H1 (cell line): ENCODE results near the gene PTPN13. TPM values are rescaled to one million over a fixed set of nuclear protein-coding genes. Genes with fewer than 3 reads are reported as not detected.

Experiments used
- CTCF ChIA-PET: fragments of 300-600 bp; sonication (Branson Sonifier 250); formaldehyde crosslinking; loops from one replicate; lab custom pipeline; 2021; ENCODE audit not compliant: partially characterized antibody; lab: Charles Lee
- POLR2A ChIA-PET: fragments of 300-600 bp; sonication (Branson Sonifier 250); formaldehyde crosslinking; loops from one replicate; lab custom pipeline; 2021; ENCODE audit warnings: inconsistent platforms; ENCODE audit not compliant: partially characterized antibody; lab: Charles Lee
- DNase-seq, 2 experiments: peaks; one replicate each; pipeline versions ENCODE4 v3.0.0 to v3.0.0-alpha.2; 2010 to 2022; ENCODE audit warnings: low spot score in 2 of 2, low read depth in 1 of 2, mixed read lengths in 1 of 2
- FAIRE-seq: peaks from 2 replicates; lab custom pipeline; 2011; peaks lifted over from hg19 to GRCh38; lab: Jason Lieb, UNC
- H2AFZ ChIP-seq: 2 replicates; pipeline ENCODE4 v1.8.1; 2012; ENCODE audit warnings: low read length, inconsistent platforms
- H2AK5ac ChIP-seq: 2 replicates; pipeline ENCODE4 v1.6.1; 2013; ENCODE audit warnings: low read depth, low read length
- H2BK120ac ChIP-seq: replicated peaks from 2 replicates; pipeline ENCODE3; 2013; ENCODE audit warnings: low read depth, low read length, inconsistent platforms
- H2BK12ac ChIP-seq: 2 replicates; pipeline ENCODE4 v1.6.1; 2013; ENCODE audit warnings: low read depth, low read length
- H2BK15ac ChIP-seq: 2 replicates; pipeline ENCODE4 v1.6.1; 2013; ENCODE audit warnings: low read length
- H2BK20ac ChIP-seq: 2 replicates; pipeline ENCODE4 v1.6.1; 2013; ENCODE audit warnings: low read length
- H2BK5ac ChIP-seq: 2 replicates; pipeline ENCODE4 v1.6.1; 2013; ENCODE audit warnings: low read depth, low read length
- H3K14ac ChIP-seq: 2 replicates; pipeline ENCODE4 v1.6.1; 2013; ENCODE audit warnings: inconsistent platforms; ENCODE audit not compliant: insufficient read length
- H3K18ac ChIP-seq: 2 replicates; pipeline ENCODE4 v1.6.1; 2013; ENCODE audit warnings: low read length; ENCODE audit errors: extremely low read depth
- H3K23ac ChIP-seq: 2 replicates; pipeline ENCODE4 v1.6.1; 2013; ENCODE audit warnings: inconsistent platforms; ENCODE audit not compliant: insufficient read length
- H3K23me2 ChIP-seq: 2 replicates; pipeline ENCODE4 v1.6.1; 2013; ENCODE audit warnings: low read depth, low read length
- H3K27ac ChIP-seq: 2 replicates; pipeline ENCODE4 v1.6.1; 2011; ENCODE audit warnings: low read depth, low read length, inconsistent platforms
- H3K27me3 ChIP-seq, 4 experiments: replicated peaks in 1 of 4; 1 replicate in 1 of 4; 2 replicates in 3 of 4; pipeline versions ENCODE4 v1.6.1 to v1.8.1; 2011 to 2013; ENCODE audit warnings: low read length in 3 of 4, mild to moderate bottlenecking in 3 of 4, inconsistent platforms in 2 of 4, mixed read lengths in 2 of 4, moderate library complexity in 1 of 4; ENCODE audit not compliant: control insufficient read depth in 3 of 4, insufficient read depth in 3 of 4; ENCODE audit errors: extremely low read depth in 1 of 4
- H3K36me3 ChIP-seq, 4 experiments: 2 replicates each; pipeline versions ENCODE4 v1.6.1 to v1.8.1; 2011 to 2013; ENCODE audit warnings: mild to moderate bottlenecking in 4 of 4, low read length in 3 of 4, moderate library complexity in 2 of 4, control low read depth in 1 of 4, inconsistent platforms in 1 of 4; ENCODE audit not compliant: insufficient read depth in 4 of 4, control insufficient read depth in 2 of 4
- H3K4ac ChIP-seq: replicated peaks from 2 replicates; pipeline ENCODE3; 2013; ENCODE audit warnings: low read length, low read depth, mixed read lengths, inconsistent platforms; ENCODE audit not compliant: insufficient read length
- H3K4me1 ChIP-seq, 4 experiments: replicated peaks in 1 of 4; 1 replicate in 1 of 4; 2 replicates in 3 of 4; pipeline versions ENCODE4 v1.6.1 to v1.8.1; 2011 to 2013; ENCODE audit warnings: low read length in 3 of 4, inconsistent platforms in 2 of 4, mixed read lengths in 1 of 4; ENCODE audit not compliant: insufficient read depth in 4 of 4, control insufficient read depth in 3 of 4
- H3K4me2 ChIP-seq, 2 experiments: 2 replicates each; pipeline versions ENCODE4 v1.6.1 to v1.8.1; 2011 to 2013; ENCODE audit warnings: low read depth in 2 of 2, low read length in 2 of 2, control low read depth in 1 of 2, inconsistent platforms in 1 of 2, mild to moderate bottlenecking in 1 of 2; ENCODE audit not compliant: insufficient read depth in 1 of 2
- H3K4me3 ChIP-seq, 4 experiments: fragments of 200-600, 300-600 bp in 1 of 4; sonication (generic), shearing (Covaris generic), sonication (Bioruptor Twin) in 1 of 4; 2 replicates each; pipeline versions ENCODE4 v1.5.1 to v1.8.1; 2011 to 2016; ENCODE audit warnings: low read length in 4 of 4, low read depth in 3 of 4, control low read depth in 2 of 4, inconsistent platforms in 2 of 4, mild to moderate bottlenecking in 2 of 4, mixed read lengths in 1 of 4, moderate library complexity in 1 of 4; ENCODE audit not compliant: insufficient read depth in 2 of 4; ENCODE audit errors: extremely low read depth in 1 of 4
- H3K56ac ChIP-seq: replicated peaks from 2 replicates; pipeline ENCODE3; 2013; ENCODE audit warnings: low read depth, mild to moderate bottlenecking, mixed read lengths, low read length, inconsistent platforms; ENCODE audit not compliant: insufficient read length
- H3K79me1 ChIP-seq: 2 replicates; pipeline ENCODE4 v1.6.1; 2013; ENCODE audit warnings: low read depth, low read length, control low read depth
- H3K79me2 ChIP-seq, 2 experiments: 2 replicates each; pipeline versions ENCODE4 v1.6.1 to v1.8.1; 2012 to 2013; ENCODE audit warnings: low read length in 2 of 2, mild to moderate bottlenecking in 2 of 2, inconsistent platforms in 1 of 2; ENCODE audit not compliant: insufficient read depth in 2 of 2, control insufficient read depth in 1 of 2
- H3K9ac ChIP-seq, 4 experiments: replicated peaks in 1 of 4; 1 replicate in 1 of 4; 2 replicates in 3 of 4; pipeline versions ENCODE4 v1.6.1 to v1.8.1; 2011 to 2013; ENCODE audit warnings: low read depth in 3 of 4, low read length in 3 of 4, control low read depth in 2 of 4, mild to moderate bottlenecking in 2 of 4, moderate library complexity in 2 of 4, inconsistent platforms in 1 of 4; ENCODE audit errors: extremely low read depth in 1 of 4
- H3K9me3 ChIP-seq, 2 experiments: 2 replicates each; pipeline versions ENCODE4 v1.6.1 to v1.8.1; 2012 to 2013; ENCODE audit warnings: mild to moderate bottlenecking in 2 of 2, moderate library complexity in 2 of 2, control low read depth in 1 of 2, inconsistent platforms in 1 of 2, low read depth in 1 of 2, low read length in 1 of 2, mixed read lengths in 1 of 2; ENCODE audit not compliant: insufficient read depth in 2 of 2
- H4K20me1 ChIP-seq, 2 experiments: replicated peaks in 1 of 2; 2 replicates each; pipeline versions ENCODE3 to v1.8.1; 2011 to 2013; ENCODE audit warnings: inconsistent platforms in 2 of 2, low read length in 2 of 2, mild to moderate bottlenecking in 1 of 2; ENCODE audit not compliant: insufficient read depth in 2 of 2, control insufficient read depth in 1 of 2
- H4K5ac ChIP-seq: 2 replicates; pipeline ENCODE4 v1.6.1; 2013; ENCODE audit warnings: low read length, low read depth, mixed read lengths, inconsistent platforms; ENCODE audit not compliant: insufficient read length
- H4K8ac ChIP-seq: 2 replicates; pipeline ENCODE4 v1.8.0; 2013; ENCODE audit warnings: mild to moderate bottlenecking, moderate library complexity, low read length, inconsistent platforms; ENCODE audit not compliant: insufficient read depth; ENCODE audit errors: extremely low read depth
- H4K91ac ChIP-seq: replicated peaks from 2 replicates; pipeline ENCODE3; 2013; ENCODE audit warnings: low read length, mixed read lengths, inconsistent platforms; ENCODE audit not compliant: insufficient read length
- BCL11A ChIP-seq, 2 experiments: IDR thresholded peaks; one replicate each; pipeline ENCODE4 v1.6.1; 2011; ENCODE audit warnings: low read depth in 2 of 2, low read length in 2 of 2, mild to moderate bottlenecking in 2 of 2
- CTBP2 ChIP-seq: IDR thresholded peaks from 2 replicates; pipeline ENCODE4 v1.7.0; 2011; ENCODE audit warnings: borderline replicate concordance, mild to moderate bottlenecking, moderate library complexity, mixed read lengths, low read length; ENCODE audit not compliant: insufficient read depth, insufficient read length
- EP300 ChIP-seq, 2 experiments: IDR thresholded peaks; 1 replicate in 1 of 2; 2 replicates in 1 of 2; pipeline ENCODE4 v1.6.1; 2011 to 2012; ENCODE audit warnings: low read depth in 2 of 2, low read length in 2 of 2, mild to moderate bottlenecking in 2 of 2, borderline replicate concordance in 1 of 2, inconsistent platforms in 1 of 2, moderate library complexity in 1 of 2
- KDM1A ChIP-seq: fragments of 200-600, 300-600 bp; sonication (generic); IDR thresholded peaks from 2 replicates; pipeline ENCODE4 v1.7.1; 2016; ENCODE audit warnings: mild to moderate bottlenecking, low read length, borderline replicate concordance
- KDM5A ChIP-seq: fragments of 200-600 bp; IDR thresholded peaks from 2 replicates; pipeline ENCODE4 v1.7.1; 2012; ENCODE audit warnings: mild to moderate bottlenecking, low read length, inconsistent platforms, mixed read lengths
- WGBS, 2 experiments: shearing (Covaris generic) in 1 of 2; methylation state at CpG; one replicate each; pipeline versions ENCODE4 v1.1.6 to v1.1.7; 2013 to 2015; ENCODE audit warnings: low lambda C conversion rate in 2 of 2, mixed read lengths in 2 of 2, inconsistent platforms in 1 of 2, low coverage in 1 of 2, missing lambda C conversion rate in 1 of 2; ENCODE audit not compliant: insufficient replicate concordance in 2 of 2, insufficient coverage in 1 of 2, insufficient read length in 1 of 2; ENCODE audit errors: extremely low coverage in 1 of 2, missing lambda C conversion rate in 1 of 2; 5-methylcytosine and 5-hydroxymethylcytosine counted together
- polyA plus RNA-seq, 7 experiments: library from polyadenylated mRNA; depleted of rRNA in 3 of 7; stranded (reverse) in 5 of 7; unstranded in 2 of 7; fragments of >200 nt in 5 of 7; fragments of 200-250 nt in 2 of 7; gene quantifications; 1 replicate in 5 of 7; 2 replicates in 1 of 7; 4 replicates in 1 of 7; pipeline versions ENCODE4 v1.2.1 to v1.2.3, GENCODE V29; 2011 to 2013; ENCODE audit warnings: missing spikeins in 2 of 7, mixed read lengths in 2 of 7
- total RNA-seq: library from RNA; stranded (reverse); fragmentation: NEBNext Ultra II Directional; extraction: Animal tissue kit (Norgen Biotek cat#: 25700); gene quantifications from 2 replicates; pipeline ENCODE4 v1.2.1, GENCODE V29; 2021

PTPN13 gene
- total and polyA plus RNA-seq, 2 of the 8 experiments (the other 6 are each of a cell fraction or from before 2014, with no cell fraction given), result 12.7 to 57.9 TPM

GRCh38 chr4:86685401-86685800 is 91.3 kb downstream of the PTPN13 start:
- H2BK120ac ChIP-seq, result no peak overlapping the region
- no peaks in the 10 kb centered on the region for H3K23me2 ChIP-seq
- H2BK12ac ChIP-seq, result no peak overlapping the region
- CTCF ChIA-PET, result no interaction called here
- H4K20me1 ChIP-seq, result no peaks in the 10 kb centered on the region
- H3K36me3 ChIP-seq, result peaks cover 0 to 11% (median 0%) of the 10 kb centered on the region in 4 experiments; a peak in 3 of 8 replicates
- H3K79me2 ChIP-seq, result no peaks in the 10 kb centered on the region
- no peaks in the 10 kb centered on the region for H3K9me3 ChIP-seq
- no peak overlapping the region for H4K91ac ChIP-seq
- TF ChIP-seq KDM5A (no peak), CTBP2 (no peak), BCL11A (IDR thresholded peaks at IDR 0.05; ENCODE audit: low read depth in 2 of 2, low read length in 2 of 2) (no peak), KDM1A (peak; percentile 52; the same call in 1 of the 2 replicates), EP300 (IDR thresholded peaks at IDR 0.05; ENCODE audit: borderline replicate concordance in 1 of 2, low read depth in 2 of 2, low read length in 2 of 2) (no peak)
- TF ChIP-seq, all 59 proteins: peak for 1
- H2BK5ac ChIP-seq, result no peak overlapping the region
- H4K8ac ChIP-seq, result no peak overlapping the region
- no peak overlapping the region for H2AK5ac ChIP-seq
- DNase-seq (no peak), FAIRE-seq (peak; percentile 39)
- no peaks in the 10 kb centered on the region for H3K79me1 ChIP-seq
- H3K18ac ChIP-seq, result no peak overlapping the region
- no peaks in the 10 kb centered on the region for H3K27me3 ChIP-seq
- H3K4me3 ChIP-seq, result no peak overlapping the region
- H3K27ac ChIP-seq, result no peak overlapping the region
- no peak overlapping the region for H2BK15ac ChIP-seq
- H3K14ac ChIP-seq, result no peak overlapping the region
- no peak overlapping the region for H3K9ac ChIP-seq
- no peak overlapping the region for H2AFZ ChIP-seq
- H3K23ac ChIP-seq, result no peak overlapping the region
- POLR2A ChIA-PET, result no interaction called here
- H2BK20ac ChIP-seq, result no peak overlapping the region
- no peak overlapping the region for H3K56ac ChIP-seq
- H4K5ac ChIP-seq, result no peak overlapping the region
- H3K4ac ChIP-seq, result no peak overlapping the region
- no peak overlapping the region for H3K4me2 ChIP-seq
- H3K4me1 ChIP-seq, result peaks cover 0 to 2% (median 0%) of the 10 kb centered on the region in 4 experiments; a peak in 2 of 7 replicates
- 87% methylated on average over 3 of the region's 3 CpGs; no CpG with 5 or more reads in 1 of the 2 experiments for WGBS, 2 experiments
